Astrocyte (in vitro differentiated cells and primary cell): ENCODE measurements around the gene VARS1. TPM values are rescaled to one million over a fixed set of nuclear protein-coding genes. Genes with fewer than 3 reads are reported as not detected.

Experiments
- DNase-seq: peaks from one replicate; pipeline ENCODE4 v3.0.0-alpha.2; 2010; ENCODE audit warnings: low read depth
- FAIRE-seq: peaks from 2 replicates; lab custom pipeline; 2011; peaks lifted over from hg19 to GRCh38; lab: Jason Lieb, UNC
- H2AFZ ChIP-seq: 2 replicates; pipeline ENCODE4 v1.6.0; 2012; ENCODE audit warnings: low read depth, low read length, inconsistent platforms
- H3K27ac ChIP-seq: 2 replicates; pipeline ENCODE4 v1.5.1; 2011; ENCODE audit warnings: low read depth, low read length, inconsistent platforms
- H3K27me3 ChIP-seq: 2 replicates; pipeline ENCODE4 v1.6.0; 2011; ENCODE audit warnings: low read length, inconsistent platforms; ENCODE audit not compliant: insufficient read depth
- H3K36me3 ChIP-seq: 2 replicates; pipeline ENCODE4 v1.5.1; 2011; ENCODE audit warnings: low read length, inconsistent platforms; ENCODE audit not compliant: insufficient read depth
- H3K4me1 ChIP-seq: 2 replicates; pipeline ENCODE4 v1.5.1; 2011; ENCODE audit warnings: low read length, inconsistent platforms; ENCODE audit not compliant: insufficient read depth
- H3K4me2 ChIP-seq: 2 replicates; pipeline ENCODE4 v1.6.0; 2012; ENCODE audit warnings: low read length, inconsistent platforms
- H3K4me3 ChIP-seq: 2 replicates; pipeline ENCODE4 v1.5.1; 2011; ENCODE audit warnings: low read depth, mild to moderate bottlenecking, low read length, inconsistent platforms; ENCODE audit not compliant: insufficient read depth
- H3K79me2 ChIP-seq: 2 replicates; pipeline ENCODE4 v1.6.0; 2012; ENCODE audit warnings: mild to moderate bottlenecking, low read length, inconsistent platforms; ENCODE audit not compliant: insufficient read depth
- H3K9ac ChIP-seq: 2 replicates; pipeline ENCODE4 v1.6.0; 2012; ENCODE audit warnings: mild to moderate bottlenecking, low read length, inconsistent platforms
- H3K9me3 ChIP-seq: 2 replicates; pipeline ENCODE4 v1.5.1; 2012; ENCODE audit warnings: low read depth, mild to moderate bottlenecking, low read length, inconsistent platforms; ENCODE audit not compliant: insufficient read depth
- H4K20me1 ChIP-seq: 2 replicates; pipeline ENCODE4 v1.6.0; 2012; ENCODE audit warnings: low read length, inconsistent platforms; ENCODE audit not compliant: insufficient read depth
- H3K27ac Mint-ChIP-seq: one replicate; pipeline ENCODE4 v1.8.0; 2021; ENCODE audit warnings: mild to moderate bottlenecking, mixed read lengths; ENCODE audit not compliant: unreplicated experiment
- H3K27me3 Mint-ChIP-seq: one replicate; pipeline ENCODE4 v1.8.0; 2021; ENCODE audit warnings: low read depth, mixed read lengths; ENCODE audit not compliant: unreplicated experiment
- H3K36me3 Mint-ChIP-seq: one replicate; pipeline ENCODE4 v1.8.0; 2021; ENCODE audit warnings: low read depth, mixed read lengths; ENCODE audit not compliant: unreplicated experiment
- H3K4me1 Mint-ChIP-seq: one replicate; pipeline ENCODE4 v1.8.0; 2021; ENCODE audit warnings: low read depth, mixed read lengths; ENCODE audit not compliant: unreplicated experiment
- H3K4me3 Mint-ChIP-seq: one replicate; pipeline ENCODE4 v1.8.0; 2021; ENCODE audit warnings: mild to moderate bottlenecking, moderate library complexity, mixed read lengths; ENCODE audit not compliant: unreplicated experiment
- H3K9me3 Mint-ChIP-seq: one replicate; pipeline ENCODE4 v1.8.0; 2021; ENCODE audit warnings: mild to moderate bottlenecking, mixed read lengths; ENCODE audit not compliant: unreplicated experiment
- CTCF ChIP-seq: IDR thresholded peaks from 2 replicates; pipeline ENCODE4 v1.5.1; 2011; ENCODE audit warnings: low read depth, mild to moderate bottlenecking, inconsistent platforms, low read length, moderate library complexity; ENCODE audit not compliant: insufficient read depth
- EZH2 ChIP-seq: IDR thresholded peaks from 2 replicates; pipeline ENCODE4 v1.6.1; 2012; ENCODE audit warnings: mild to moderate bottlenecking, low read length, inconsistent platforms; ENCODE audit not compliant: insufficient read depth
- total RNA-seq: library from RNA; stranded (reverse); gene quantifications from 2 replicates; pipeline ENCODE4 v1.2.1, GENCODE V29; 2021

VARS1 gene
- total RNA-seq, 1 donor from 2014 or later: 94.8 TPM

GRCh38 chr6:31761343-31761742, 34.2 kb downstream of the VARS1 start:
- Mint-ChIP-seq H3K9me3 (peaks cover 3% of the 10 kb centered on the region), H3K4me3 (no peak overlapping the region), H3K4me1 (peaks cover 6% of the 10 kb centered on the region), H3K27ac (no peak overlapping the region), H3K27me3 (peaks cover 6% of the 10 kb centered on the region), H3K36me3 (peaks cover 22% of the 10 kb centered on the region)
- Histone ChIP-seq H3K4me1 (peaks cover 8% of the 10 kb centered on the region), H3K79me2 (no peaks in the 10 kb centered on the region), H2AFZ (no peak overlapping the region), H3K9ac (no peak overlapping the region), H3K4me3 (no peak overlapping the region), H3K9me3 (no peaks in the 10 kb centered on the region), H3K36me3 (no peaks in the 10 kb centered on the region), H3K27me3 (no peaks in the 10 kb centered on the region), H4K20me1 (no peaks in the 10 kb centered on the region), H3K27ac (no peak overlapping the region), H3K4me2 (no peak overlapping the region)
- no peak for FAIRE-seq
- DNase-seq: no peak
- TF ChIP-seq EZH2: no peak
- TF ChIP-seq CTCF: no peak

DNA sequence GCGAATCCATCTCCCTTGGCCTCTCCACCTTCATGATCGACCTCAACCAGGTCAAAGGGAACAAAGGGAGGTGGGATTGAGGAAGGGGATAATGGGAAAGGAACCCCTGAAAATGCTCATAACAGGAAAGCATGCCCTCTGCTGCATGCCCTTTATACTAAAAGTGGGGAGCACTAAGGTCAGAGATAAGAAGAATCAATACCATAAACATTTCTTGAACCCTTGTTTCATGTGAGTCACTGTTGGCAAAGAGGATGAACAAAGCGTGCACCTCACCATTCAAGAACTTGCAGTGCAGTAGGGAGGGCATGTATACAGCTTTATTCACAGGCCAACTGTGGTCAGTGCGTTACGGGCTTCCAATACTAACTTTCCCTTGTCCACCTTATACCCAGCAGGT, 34.8 kb downstream of the VARS1 start:
- no peak for DNase-seq
- Histone ChIP-seq H3K27ac (no peak overlapping the region), H3K79me2 (no peaks in the 10 kb centered on the region), H3K4me3 (no peak overlapping the region), H3K4me1 (peaks cover 4% of the 10 kb centered on the region), H3K4me2 (no peak overlapping the region), H4K20me1 (no peaks in the 10 kb centered on the region), H2AFZ (no peak overlapping the region), H3K36me3 (no peaks in the 10 kb centered on the region), H3K9me3 (no peaks in the 10 kb centered on the region), H3K27me3 (no peaks in the 10 kb centered on the region), H3K9ac (no peak overlapping the region)
- Mint-ChIP-seq H3K27ac (no peak overlapping the region), H3K36me3 (peaks cover 22% of the 10 kb centered on the region), H3K9me3 (peaks cover 3% of the 10 kb centered on the region), H3K4me3 (no peak overlapping the region), H3K27me3 (peaks cover 6% of the 10 kb centered on the region), H3K4me1 (peaks cover 6% of the 10 kb centered on the region)
- TF ChIP-seq EZH2 (no peak), CTCF (no peak)
- FAIRE-seq: no peak

DNA sequence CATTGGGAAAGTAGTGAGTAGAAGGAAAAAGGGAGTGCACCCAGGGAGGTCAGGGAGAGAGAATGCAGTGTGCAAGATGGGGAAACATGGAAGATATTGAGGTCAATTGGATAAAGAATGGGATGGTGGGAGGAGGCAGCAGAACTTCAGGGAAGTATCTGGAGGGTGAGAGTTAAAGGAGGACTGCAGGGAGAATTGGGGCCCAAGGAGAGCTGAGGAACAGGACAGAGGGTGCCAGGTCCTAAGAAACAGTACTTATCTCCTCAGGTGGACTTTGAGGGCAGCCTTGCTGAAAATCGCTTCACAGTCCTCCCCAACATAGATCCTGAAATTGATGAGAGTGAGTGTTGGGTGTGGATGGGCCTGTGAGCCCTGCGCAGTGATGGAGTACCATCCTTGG, 37.3 kb downstream of the VARS1 start:
- DNase-seq (no peak), FAIRE-seq (no peak)
- H3K4me3 Mint-ChIP-seq: no peak overlapping the region
- H3K27ac ChIP-seq: no peak overlapping the region
- H2AFZ ChIP-seq: no peak overlapping the region
- peaks cover under 1% of the 10 kb centered on the region for H3K4me1 ChIP-seq
- H3K27ac Mint-ChIP-seq: no peak overlapping the region
- H4K20me1 ChIP-seq: no peaks in the 10 kb centered on the region
- H3K9me3 ChIP-seq: no peaks in the 10 kb centered on the region
- H3K36me3 ChIP-seq: no peaks in the 10 kb centered on the region
- peaks cover 6% of the 10 kb centered on the region for H3K27me3 Mint-ChIP-seq
- H3K9ac ChIP-seq: no peak overlapping the region
- peaks cover 2% of the 10 kb centered on the region for H3K4me1 Mint-ChIP-seq
- TF ChIP-seq EZH2 (no peak), CTCF (no peak)
- H3K4me2 ChIP-seq: no peak overlapping the region
- H3K79me2 ChIP-seq: no peaks in the 10 kb centered on the region
- no peaks in the 10 kb centered on the region for H3K27me3 ChIP-seq
- H3K36me3 Mint-ChIP-seq: peaks cover 19% of the 10 kb centered on the region
- H3K4me3 ChIP-seq: no peak overlapping the region
- H3K9me3 Mint-ChIP-seq: peaks cover 3% of the 10 kb centered on the region
